Transverse colon (tissue), 4 donors: ENCODE data around the gene COMMD9. TPM values are rescaled to one million over a fixed set of nuclear protein-coding genes. Genes with fewer than 3 reads are reported as not detected.

Experiments used
- DNase-seq: peaks from one replicate; pipeline ENCODE4 v3.0.0-alpha.2; 2019
- H3K27ac ChIP-seq, 4 donors: fragments of 200-600 bp; sonication (generic); 2 replicates each; pipeline ENCODE4 v1.5.1; 2016 to 2018; ENCODE audit warnings: inconsistent platforms in 4 of 4
- H3K27me3 ChIP-seq: fragments of 200-600 bp; sonication (generic); 2 replicates; pipeline ENCODE4 v1.5.1; 2017; ENCODE audit warnings: inconsistent platforms
- H3K36me3 ChIP-seq, 4 donors: fragments of 200-600 bp; sonication (generic); 2 replicates each; pipeline ENCODE4 v1.5.1; 2017 to 2019; ENCODE audit warnings: inconsistent platforms in 4 of 4
- H3K4me1 ChIP-seq, 4 donors: fragments of 200-600 bp; sonication (generic); 2 replicates each; pipeline ENCODE4 v1.5.1; 2017 to 2020; ENCODE audit warnings: inconsistent platforms in 4 of 4
- H3K4me3 ChIP-seq, 4 donors: fragments of 200-600 bp; sonication (generic); 1 replicate in 1 of 4; 2 replicates in 3 of 4; pipeline versions ENCODE4 v1.5.1 to v1.6.1; 2017 to 2019; ENCODE audit warnings: inconsistent platforms in 4 of 4
- H3K9me3 ChIP-seq, 2 donors: fragments of 200-600 bp; sonication (generic); 2 replicates each; pipeline ENCODE4 v1.5.1; 2017 to 2019; ENCODE audit warnings: inconsistent platforms in 2 of 2
- CTCF ChIP-seq, 5 experiments: fragments of 200-600 bp in 3 of 5; fragments of 450-650 bp in 2 of 5; sonication (generic) in 3 of 5; IDR thresholded peaks; 1 replicate in 2 of 5; 2 replicates in 3 of 5; pipeline ENCODE4 v1.5.1; 2016 to 2017; ENCODE audit warnings: antibody characterized with exemption in 5 of 5, inconsistent platforms in 3 of 5, mild to moderate bottlenecking in 2 of 5, moderate library complexity in 1 of 5
- EP300 ChIP-seq: sonication (generic); formaldehyde crosslinking; IDR thresholded peaks from one replicate; pipeline ENCODE4 v1.6.1; 2017; ENCODE audit warnings: antibody characterized with exemption, low read depth
- POLR2A ChIP-seq: fragments of 450-650 bp; IDR thresholded peaks from one replicate; pipeline ENCODE4 v1.6.1; 2016; ENCODE audit warnings: antibody characterized with exemption, mild to moderate bottlenecking, moderate library complexity
- POLR2AphosphoS5 ChIP-seq, 3 donors: sonication (generic); formaldehyde crosslinking; IDR thresholded peaks; one replicate each; pipeline ENCODE4 v1.6.1; 2016; ENCODE audit warnings: antibody characterized with exemption in 3 of 3
- WGBS, 2 donors: methylation state at CpG; one replicate each; pipeline ENCODE4 v1.1.5; 2018; ENCODE audit warnings: low coverage in 1 of 2; 5-methylcytosine and 5-hydroxymethylcytosine counted together
- in situ Hi-C, 4 donors: fragments of 200-750 bp; cut with MboI; loops; one replicate each; pipeline versions ENCODE4 v1.15.0 to v1.15.1; 2017; ENCODE audit warnings: low sequenced_read_pairs in 3 of 4, low pct_ligation_motif_present in 1 of 4, low pct_unique_long_range_greater_than_20kb in 1 of 4
- intact Hi-C: fragments of 100-400 bp; cut with DNase I; formaldehyde crosslinking; loops from one replicate; pipeline ENCODE4 v1.15.1; 2023; ENCODE audit warnings: low total_unique reads
- total RNA-seq, 4 donors: library from RNA; depleted of rRNA; stranded (reverse); fragments of >200 nt; gene quantifications; one replicate each; pipeline ENCODE4 v1.1.0, GENCODE V29; 2016

COMMD9 gene
- total RNA-seq, 4 donors from 2014 or later = 22.4 to 46.2 (median 33.9) TPM

- DNase-seq = no peak
- Histone ChIP-seq H3K4me1 (no peaks in the 10 kb centered on the region), H3K4me3 (no peak overlapping the region), H3K9me3 (no peaks in the 10 kb centered on the region), H3K36me3 (no peaks in the 10 kb centered on the region), H3K27me3 (peaks cover 25% of the 10 kb centered on the region), H3K27ac (no peak overlapping the region)
- intact Hi-C loops (no loop called here), in situ Hi-C loops (no loop called here)
- 38 to 46% methylated on average over 3 of the region's 3 CpGs for WGBS, 2 donors
- TF ChIP-seq CTCF (IDR thresholded peaks at IDR 0.05) = no peak
- TF ChIP-seq POLR2AphosphoS5 (IDR thresholded peaks at IDR 0.05) = no peak
- TF ChIP-seq POLR2A = no peak
- TF ChIP-seq EP300 = no peak
Measured at GRCh38 chr11:36247493-36247892, 41.7 kb downstream of the COMMD9 start.

- intact Hi-C loops = no loop called here
- WGBS, 2 donors = 64% methylated on average over 1 of the region's 1 CpG; no CpG with 5 or more reads in 1 of the 2 donors
Measured at GRCh38 chr11:36243641-36244040, 45.6 kb downstream of the COMMD9 start.

GRCh38 chr11:36241497-36241896 is 47.7 kb downstream of the COMMD9 start:
- Histone ChIP-seq H3K27ac (no peak overlapping the region), H3K4me1 (no peaks in the 10 kb centered on the region), H3K27me3 (no peaks in the 10 kb centered on the region), H3K9me3 (no peaks in the 10 kb centered on the region), H3K4me3 (no peak overlapping the region), H3K36me3 (no peaks in the 10 kb centered on the region)
- TF ChIP-seq POLR2AphosphoS5 (IDR thresholded peaks at IDR 0.05) (no peak), CTCF (IDR thresholded peaks at IDR 0.05) (no peak), POLR2A (no peak), EP300 (no peak)
- DNase-seq = no peak
- intact Hi-C loops = no loop called here
- 57 to 80% methylated on average over 1 of the region's 1 CpG for WGBS, 2 donors
- in situ Hi-C loops = no loop called here

More at GRCh38 chr11:36243641-36244040, 45.6 kb downstream of the COMMD9 start:
- Histone ChIP-seq H3K4me1 (no peaks in the 10 kb centered on the region), H3K36me3 (no peaks in the 10 kb centered on the region), H3K9me3 (no peaks in the 10 kb centered on the region), H3K27me3 (peaks cover 9% of the 10 kb centered on the region), H3K27ac (no peak overlapping the region), H3K4me3 (no peak overlapping the region)
- DNase-seq = no peak
- no peak for TF ChIP-seq CTCF (IDR thresholded peaks at IDR 0.05)
- no peak for TF ChIP-seq EP300
- no peak for TF ChIP-seq POLR2A
- TF ChIP-seq POLR2AphosphoS5 (IDR thresholded peaks at IDR 0.05) = no peak
- in situ Hi-C loops = no loop called here

GRCh38 chr11:36240801-36241200 is 48.4 kb downstream of the COMMD9 start:
- intact Hi-C loops (no loop called here), in situ Hi-C loops (no loop called here)
- no peaks in the 10 kb centered on the region for H3K4me1 ChIP-seq
- no peaks in the 10 kb centered on the region for H3K9me3 ChIP-seq
- no peaks in the 10 kb centered on the region for H3K36me3 ChIP-seq
- H3K27ac ChIP-seq = no peak overlapping the region
- 92% methylated on average over 4 of the region's 4 CpGs; no CpG with 5 or more reads in 1 of the 2 donors for WGBS, 2 donors
- TF ChIP-seq CTCF (IDR thresholded peaks at IDR 0.05) (no peak), EP300 (no peak), POLR2A (no peak), POLR2AphosphoS5 (IDR thresholded peaks at IDR 0.05) (no peak)
- no peak overlapping the region for H3K4me3 ChIP-seq
- no peaks in the 10 kb centered on the region for H3K27me3 ChIP-seq
- no peak for DNase-seq
